Amniotic stem cell (primary cell): Measurements from ENCODE around the gene STPG4.
A peak's percentile ranks its signal among the peaks of the same experiment; 100 is the strongest.

Experiments used
- DNase-seq: peaks from one replicate; lab custom pipeline; 2025; lab: John Stamatoyannopoulos, UW

Gene STPG4

DNA sequence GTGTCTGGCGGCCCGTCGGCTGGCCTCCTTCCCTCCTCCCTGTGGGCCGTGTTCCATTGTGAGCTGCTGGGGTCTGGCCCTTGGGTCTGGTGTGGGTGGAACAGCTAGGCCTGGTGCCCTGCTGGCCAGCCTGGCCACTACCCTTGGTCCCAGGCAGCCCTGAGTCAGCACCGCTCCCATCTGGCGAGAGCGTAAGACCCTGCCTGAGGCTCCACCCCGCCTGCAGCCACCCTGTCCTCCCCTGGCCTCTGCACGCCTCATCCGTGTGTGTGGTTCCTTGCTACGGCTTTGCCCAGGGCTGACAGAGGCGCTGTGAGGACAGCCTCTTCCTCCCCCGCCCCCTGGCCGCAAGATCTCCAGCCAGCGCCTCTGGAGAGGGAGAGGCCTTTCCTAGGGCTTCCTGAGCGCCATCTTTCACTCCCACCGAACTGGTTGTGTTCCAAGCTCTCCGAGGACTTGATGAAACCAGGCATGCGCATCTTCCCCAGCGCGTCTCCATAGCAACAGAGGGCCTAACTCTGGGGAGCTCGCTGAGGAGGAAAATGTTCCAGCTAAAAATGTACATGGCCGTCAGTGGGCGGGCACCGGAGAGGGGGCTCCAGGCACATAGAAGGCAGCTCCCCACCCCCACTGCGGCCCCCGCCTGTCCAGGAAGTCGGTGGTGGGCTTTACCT, 83.0 kb downstream of the STPG4 start:
- no peak for DNase-seq

DNA sequence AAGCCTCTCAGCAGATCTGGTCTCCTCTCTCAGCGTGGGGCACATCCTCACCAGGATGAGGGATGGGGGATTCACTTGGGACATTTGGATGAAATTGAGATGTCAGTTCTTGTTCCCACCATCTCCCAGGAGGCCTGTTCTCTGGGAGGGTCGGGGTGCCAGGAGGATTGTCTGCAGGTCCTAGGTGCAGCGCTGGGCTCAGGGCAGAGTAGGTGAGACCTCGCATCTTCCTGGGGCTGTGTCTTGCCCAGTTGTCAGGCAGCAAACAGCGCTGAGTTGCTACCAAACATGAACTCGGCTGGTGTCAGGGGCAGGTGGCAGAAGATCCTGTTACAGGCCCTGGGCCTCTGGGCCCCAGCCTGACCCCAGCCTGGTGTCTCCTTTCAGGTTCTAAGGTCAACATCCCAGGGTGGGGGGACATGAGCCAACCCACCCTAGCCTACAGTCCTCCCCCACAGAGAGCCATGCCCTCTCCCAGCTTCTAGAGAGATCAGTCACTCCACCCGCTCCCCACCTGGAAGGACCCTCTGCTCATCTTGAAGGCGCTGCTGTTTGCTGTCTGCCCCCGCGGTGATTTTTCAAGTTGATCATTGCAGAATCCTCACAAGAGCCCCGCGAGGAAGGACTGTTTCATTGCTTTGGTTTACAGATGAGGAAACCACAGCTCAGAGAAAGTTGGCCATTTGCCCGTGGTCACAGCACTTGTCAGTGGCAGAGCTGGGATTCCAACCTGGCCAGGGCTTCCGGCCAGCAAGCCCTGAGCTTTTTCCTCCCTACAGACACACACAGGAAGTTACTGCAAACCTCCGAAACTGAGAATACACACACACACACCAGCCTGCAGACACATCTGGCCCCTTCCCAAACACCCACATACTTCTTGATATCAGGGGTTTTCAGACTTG, 83.9 kb downstream of the STPG4 start:
- no peak for DNase-seq

DNA sequence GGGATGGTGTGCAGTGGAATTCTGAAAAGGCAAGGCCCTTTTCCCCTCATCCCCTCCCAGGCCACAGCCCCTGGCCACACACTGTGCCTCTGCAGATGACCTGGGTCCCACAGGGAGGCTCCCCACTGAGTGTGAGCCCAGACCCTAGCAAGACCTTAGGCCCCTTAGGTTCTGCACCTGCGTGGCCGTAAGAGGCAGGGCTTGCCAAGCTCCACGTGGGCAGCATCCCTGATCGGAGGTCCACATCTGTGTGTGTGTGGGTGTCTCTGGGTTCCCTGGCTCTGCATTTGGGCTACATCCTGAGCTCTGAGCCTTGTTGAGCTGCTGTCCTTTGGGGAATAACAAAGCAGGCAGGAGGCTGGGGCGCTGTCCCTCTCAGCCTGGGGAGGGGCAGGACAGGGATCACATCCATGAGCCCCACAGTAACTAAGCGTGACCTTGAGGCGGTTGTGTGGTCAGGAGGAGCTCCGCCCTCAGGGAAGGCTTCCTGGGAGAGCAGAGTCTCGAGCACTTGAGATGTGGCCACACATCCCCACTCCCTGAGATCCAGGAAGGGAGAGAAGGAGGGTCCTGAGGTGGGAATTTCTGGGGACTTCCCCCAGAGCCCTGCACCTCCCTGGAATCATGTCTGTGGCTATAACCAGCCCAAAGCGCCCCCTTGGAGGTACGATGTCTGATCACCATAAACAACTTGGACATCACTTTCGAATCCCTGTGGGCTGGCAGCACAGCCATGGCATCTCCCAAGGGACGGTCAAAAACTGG, 84.8 kb downstream of the STPG4 start:
- DNase-seq, result no peak

DNA sequence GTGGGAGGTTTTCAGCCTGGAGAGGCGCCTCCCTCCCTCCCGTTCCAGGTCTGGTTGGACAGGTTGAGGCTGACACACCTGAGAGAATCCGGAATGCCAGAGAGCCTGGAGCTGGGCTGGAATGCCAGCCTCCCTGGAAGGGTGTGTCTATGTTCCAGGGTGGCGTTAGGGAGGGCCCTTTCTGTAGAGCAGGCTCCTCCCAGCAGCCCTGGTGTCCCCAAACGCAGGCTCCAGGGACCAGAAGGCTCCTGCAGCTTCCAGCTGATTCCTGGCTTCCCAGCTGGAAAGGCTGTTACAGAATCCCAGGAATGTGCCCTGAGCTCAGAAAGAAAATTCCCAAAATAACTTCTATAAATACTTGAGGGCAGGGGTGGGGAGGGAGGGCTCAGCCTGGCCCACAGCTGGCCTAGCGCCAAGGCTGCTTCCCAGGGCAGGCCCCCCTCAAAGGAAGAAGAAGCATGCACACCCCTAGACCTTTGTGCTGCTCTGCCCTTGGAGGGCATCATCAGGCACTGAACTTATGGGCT, 85.4 kb downstream of the STPG4 start:
- no peak for DNase-seq

DNA sequence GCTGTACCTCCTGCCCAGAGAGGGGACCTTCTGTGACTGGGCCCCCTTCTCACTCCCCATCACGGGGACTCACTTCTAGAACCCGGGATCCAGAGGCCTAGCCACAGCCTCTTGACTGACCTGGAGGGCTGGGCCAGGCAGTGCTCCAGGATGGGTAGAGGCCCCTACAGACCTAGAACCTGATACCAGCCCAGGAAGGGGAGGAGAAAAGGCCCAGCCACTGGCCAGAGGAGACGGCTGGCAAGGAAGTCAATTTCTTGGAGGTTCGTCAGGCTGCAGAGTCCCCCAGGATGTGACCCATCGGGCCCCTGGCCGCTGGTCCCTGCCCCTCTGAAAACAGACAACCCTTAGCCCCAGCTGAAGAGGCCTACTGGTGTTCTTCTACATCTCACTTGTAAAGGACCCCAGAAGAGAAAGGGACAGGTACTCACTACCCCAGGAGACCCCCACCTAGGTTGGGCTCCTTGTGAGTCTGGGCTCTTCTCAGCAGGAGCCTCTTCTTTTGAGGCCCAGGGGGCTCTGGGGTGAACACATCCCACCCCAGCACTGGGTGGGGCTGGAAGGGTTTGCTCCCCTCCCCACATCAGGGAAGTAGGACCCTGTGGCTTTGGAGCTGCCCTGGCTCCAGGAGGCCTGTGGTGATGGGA, 86.0 kb downstream of the STPG4 start:
- DNase-seq, result no peak

DNA sequence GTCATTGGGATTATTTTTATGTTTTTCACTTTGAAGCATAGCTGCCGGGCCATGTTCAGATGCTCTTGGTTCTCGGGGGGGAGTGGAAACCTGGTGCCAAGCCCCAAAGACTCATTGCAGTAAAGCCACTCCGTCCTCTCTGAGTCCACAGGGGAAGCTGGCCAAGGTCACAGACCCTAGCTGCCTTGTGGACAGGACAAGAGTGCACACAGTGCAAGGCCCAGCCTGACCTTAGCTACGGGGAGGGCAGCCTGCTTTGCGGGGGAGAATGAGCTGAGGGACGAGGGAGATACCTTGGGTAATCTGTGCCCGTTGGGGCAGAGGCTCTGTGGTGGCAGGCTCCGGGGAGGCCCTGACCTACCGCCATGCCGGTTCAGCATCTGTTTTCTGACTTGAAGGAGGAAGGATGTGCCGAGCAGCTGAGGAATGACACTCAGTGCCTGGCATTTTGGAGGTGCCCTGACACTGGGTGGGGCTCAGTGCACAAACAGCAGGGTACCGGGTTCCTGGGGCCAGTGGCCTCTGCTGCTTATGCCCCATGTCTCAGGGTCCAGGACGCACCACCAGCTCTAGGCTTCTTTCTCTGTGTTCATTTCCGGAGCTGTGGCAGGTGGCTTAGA, 87.2 kb downstream of the STPG4 start:
- no peak for DNase-seq

DNA sequence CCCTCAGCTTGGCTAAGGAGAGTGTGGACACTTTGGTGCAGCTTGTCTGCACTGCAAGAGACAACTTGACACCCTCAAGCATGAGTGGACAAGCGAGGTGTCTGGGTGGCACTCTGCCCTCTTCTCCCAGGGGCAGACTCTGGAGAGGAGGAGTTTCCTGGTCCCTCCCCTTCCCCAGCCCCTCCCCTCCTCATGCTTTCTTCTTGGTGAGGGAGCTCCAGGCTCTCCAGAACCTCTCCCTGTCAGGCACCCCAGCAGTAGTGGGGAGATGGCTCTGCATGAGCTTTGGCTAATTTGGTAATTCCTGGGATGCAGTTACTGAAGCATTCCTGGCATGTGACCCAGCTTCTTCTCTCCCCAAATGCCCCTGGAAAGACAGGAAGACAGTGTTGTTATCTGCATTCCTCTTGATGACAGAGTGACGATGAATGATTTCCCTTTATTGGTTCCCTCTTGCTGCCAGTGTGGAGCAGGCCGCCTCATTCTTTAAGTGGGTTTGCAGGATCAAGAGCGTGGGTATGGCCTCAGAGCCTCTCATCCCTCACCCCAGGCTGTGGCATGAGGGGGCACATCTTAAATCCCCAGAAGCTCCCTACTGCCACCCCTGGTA, 89.2 kb downstream of the STPG4 start:
- peak; percentile 63 for DNase-seq

DNA sequence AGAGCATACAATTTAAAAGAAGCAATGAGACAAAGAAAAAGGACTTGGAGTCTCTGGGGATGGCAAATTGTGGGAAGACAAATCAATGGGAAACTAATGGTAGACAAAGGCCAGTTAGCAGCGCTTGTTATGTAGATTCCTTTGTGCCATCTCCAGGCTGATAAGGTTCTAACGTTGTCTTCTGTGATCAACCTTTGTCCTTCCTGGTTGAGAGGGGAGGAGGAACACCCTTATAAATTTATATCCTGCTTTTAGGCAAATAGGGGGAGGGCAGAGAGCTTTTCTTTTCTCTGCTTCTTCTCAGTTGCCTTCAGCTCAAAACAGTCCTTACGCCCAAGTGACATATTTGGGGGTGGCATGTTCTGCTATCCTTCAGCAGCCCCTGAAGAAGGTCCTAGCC, 89.8 kb downstream of the STPG4 start:
- DNase-seq, result no peak

DNA sequence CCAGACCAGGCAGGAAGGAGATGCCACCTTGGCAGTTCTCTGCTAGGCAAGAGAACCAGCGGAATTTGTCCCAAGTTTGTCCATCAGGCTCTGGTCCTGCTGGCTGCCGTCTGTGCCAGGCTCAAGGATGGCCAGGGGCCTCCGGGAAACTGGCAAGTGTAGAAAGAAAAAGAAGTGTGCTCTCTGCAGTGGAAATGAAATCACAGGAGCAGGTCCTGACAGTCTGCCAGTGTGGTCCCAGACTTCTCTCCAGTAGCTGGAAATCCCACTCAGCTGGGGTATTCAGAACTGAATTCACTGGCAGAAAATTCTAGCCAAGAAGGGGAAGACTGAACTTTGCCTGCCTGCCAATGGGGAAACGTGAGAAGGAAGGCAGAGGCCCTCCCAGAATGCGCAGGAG, 91.0 kb downstream of the STPG4 start:
- no peak for DNase-seq

DNA sequence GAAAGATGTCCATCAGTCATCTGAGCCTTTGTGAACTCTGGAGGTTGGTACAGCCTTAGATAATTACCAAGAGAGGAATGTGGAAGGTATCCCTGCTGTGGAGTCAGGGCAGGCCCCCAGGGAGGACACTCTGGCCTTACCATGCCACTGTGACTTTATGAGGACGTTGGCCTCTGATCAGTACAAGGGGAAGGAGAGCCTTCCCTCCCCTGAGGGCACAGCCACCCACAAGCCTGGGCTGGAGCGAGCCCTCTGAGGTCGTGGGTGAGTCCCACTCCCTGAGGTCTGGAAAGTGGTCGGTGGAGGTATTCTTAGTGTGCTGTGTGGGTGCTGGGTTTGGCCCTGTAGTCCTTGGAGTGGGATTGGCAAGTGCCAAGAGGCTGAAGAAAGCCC, 91.6 kb downstream of the STPG4 start:
- no peak for DNase-seq

DNA sequence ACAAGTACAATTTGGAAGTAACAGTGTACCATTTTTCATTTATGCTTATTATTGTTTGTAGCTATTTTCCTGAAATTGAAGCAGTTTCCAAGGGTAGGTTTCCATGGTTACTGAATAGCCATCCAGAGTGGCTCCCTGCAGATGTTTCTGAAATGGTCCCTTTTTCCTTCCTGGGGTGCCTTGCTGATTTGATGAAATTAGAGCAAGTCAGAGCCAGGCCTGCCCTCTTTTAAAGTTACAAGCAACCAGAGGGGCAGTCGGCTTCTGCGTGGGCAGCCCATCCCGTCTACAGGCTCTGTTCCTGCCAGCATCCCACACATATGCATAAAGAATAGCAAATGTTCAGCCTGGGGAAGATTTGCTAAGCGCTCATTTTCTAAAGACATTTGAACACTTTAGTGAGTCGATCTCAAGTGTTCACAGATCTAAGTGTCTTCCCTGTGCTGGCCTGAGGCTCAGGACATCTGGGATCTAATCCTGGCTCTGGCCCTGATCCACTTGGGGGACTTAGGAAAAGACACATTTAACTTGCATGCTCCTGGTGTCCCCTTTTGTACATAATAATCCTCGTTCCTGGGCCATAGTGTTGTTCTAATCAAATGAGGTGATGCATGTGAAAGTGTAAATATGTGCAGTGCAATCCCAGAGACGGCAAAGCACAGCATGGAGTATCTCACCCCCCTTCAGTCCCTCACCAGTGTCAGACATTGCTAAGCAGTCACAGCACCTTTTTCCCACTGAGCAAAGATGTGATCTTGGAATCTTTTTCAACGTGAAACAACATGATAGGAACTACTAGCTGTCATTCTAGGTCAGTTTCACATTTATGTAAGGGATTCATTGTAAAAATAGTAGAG, 92.2 kb downstream of the STPG4 start:
- DNase-seq, result no peak

DNA sequence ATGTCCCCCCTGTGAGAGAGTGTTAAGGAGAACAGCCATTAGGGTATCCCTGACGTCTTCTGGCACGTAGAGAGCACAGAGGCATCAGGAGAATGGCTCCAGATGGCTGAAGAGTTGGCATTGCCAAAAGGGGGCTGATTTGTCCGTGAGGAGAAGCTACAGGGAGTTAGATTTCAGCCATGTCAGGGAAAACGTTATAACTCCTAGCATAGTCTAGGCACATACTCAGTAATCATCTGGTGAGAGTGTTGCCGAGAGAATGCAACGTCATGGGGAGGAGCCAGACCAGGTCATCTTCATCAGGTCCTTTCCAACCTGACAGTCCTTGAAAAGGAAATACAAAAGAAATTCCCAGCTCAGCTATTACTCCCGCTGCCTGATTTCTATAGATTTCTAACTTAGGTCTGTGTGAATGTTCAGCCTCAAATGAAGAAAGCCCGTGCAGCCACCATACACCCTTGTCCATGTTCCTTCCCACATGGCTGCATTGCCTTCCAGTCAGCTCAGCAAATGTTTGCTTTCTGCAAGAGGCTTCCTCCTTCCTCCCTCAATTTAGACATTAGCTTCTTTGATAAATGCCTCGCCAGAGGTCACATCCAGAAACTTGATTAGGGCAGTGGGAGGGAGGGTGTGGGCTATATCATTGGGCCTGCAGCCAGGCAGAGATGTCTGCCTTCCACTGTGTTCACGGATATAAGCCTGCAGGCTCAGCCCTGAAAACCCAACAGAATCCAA, 93.0 kb downstream of the STPG4 start:
- no peak for DNase-seq

DNA sequence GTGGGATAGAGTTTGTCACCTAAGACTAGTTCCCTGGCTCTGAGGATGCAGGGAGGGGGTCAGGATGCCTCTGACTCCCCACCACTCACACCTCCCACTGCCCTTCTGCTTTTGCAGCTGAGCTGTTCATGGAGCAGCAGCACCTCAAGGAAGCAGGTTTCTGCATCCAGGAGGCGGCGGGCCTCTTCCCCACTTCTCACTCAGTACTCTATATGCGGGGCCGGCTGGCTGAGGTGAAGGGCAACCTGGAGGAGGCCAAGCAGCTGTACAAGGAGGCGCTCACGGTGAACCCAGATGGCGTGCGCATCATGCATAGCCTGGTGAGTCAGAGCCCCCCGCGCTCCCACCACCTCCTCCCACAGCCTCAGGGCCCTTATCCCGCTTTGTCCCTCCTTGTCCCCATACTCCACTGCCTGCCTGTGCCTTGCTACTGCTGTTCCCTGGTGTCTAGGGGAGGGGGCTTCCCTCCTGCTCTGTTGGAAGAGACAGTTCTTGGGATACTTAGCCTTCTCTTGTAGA, 94.4 kb downstream of the STPG4 start:
- DNase-seq, result no peak

DNA sequence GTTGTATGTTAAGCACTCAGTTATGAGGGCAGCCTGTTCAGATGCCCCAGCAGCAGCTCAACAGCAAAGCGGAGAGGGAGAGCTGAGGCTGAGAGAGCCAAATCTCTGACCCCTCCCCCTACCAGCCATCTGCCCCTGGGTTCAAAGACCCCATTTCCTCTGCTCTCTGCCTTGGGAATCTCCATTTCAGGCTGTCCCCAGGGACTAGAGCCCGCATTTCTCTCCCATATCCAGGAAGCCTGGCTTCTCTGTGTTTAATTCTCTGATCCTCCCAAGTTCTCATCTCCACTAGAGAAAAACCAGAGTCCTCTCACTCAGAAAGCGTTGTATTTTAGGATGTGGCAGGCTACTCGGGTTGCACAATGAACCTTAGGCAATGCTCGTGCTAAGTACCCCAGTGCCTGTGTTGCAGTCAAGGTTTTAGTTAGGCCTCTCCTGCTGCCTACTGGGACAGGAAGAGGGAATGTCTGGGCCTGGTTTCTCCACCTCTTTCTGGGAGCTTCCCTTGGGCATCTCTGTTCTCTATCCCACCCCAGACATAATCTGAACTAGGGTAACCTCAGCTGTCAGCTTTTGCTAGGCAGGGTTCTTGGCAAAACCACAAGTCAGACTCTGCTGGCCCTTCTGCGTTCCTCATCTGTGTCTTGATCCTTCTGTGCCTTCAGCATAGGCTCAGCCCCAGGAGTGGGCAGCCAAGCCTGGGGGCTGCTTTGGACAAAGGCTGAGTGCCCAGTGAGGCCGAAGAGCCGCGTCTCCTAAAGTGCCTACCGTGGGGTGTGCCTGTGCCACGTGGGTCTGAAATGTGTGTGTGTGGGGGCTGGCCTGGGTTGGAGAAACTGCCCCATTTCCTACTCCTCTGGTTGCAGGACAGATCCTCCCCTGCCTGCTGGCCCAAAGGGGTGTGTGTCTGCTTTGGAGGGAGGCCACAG, 96.8 kb downstream of the STPG4 start:
- no peak for DNase-seq

DNA sequence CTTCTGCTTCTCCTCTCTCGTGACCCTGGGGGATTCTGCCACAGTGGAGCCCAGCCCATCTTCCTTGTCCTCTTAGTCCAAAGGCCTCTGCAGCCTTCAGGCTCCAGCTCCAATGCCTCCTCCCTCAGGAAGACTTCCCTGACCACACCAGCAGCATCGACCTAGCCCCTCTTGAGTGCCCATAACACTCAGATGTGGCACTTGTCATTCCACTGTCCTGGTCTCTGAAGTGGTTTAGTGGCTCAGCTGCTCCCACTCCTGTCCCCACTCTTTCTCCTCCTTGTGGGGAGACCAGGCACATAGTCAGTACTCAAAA, 97.5 kb downstream of the STPG4 start:
- no peak for DNase-seq

DNA sequence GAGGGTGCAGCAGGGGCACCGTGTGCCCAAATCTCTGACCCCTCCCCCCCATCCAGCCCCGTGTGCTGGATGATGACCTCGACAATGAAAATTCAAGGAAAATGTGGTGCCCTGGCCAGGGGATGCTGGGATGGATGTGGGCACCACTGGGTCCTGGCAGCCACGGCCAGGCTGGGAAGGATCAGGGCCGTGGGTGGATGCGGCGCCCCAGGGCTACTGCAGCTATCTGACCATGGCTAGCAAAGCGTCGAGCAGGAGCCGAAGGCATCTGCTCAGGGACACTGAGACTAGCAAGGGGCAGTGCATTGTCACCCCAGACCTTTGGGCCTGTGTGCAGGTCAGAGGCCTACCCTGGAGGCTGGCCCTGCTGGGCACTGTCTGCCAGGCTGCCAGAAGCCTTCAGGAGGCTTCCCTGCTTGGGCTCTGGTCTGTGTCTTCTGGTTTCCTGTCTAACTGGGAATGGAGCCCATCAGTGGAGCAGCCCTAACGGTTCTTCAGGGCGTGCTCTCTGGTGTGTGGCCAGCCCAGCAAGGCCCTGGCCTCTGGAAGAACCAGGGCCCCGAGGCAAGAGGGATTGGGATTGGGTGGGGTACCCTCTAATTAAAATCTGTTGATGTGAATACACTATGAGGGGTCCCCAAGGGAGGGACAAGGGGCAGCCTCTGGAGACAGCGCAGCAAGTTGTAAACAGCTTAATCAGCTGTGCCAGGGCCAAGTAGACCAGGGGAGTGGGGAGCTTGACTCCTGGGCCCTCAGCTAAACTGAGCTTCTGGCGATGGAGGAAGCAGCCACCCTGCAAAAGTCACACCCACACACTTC, 98.0 kb downstream of the STPG4 start:
- DNase-seq, result no peak

DNA sequence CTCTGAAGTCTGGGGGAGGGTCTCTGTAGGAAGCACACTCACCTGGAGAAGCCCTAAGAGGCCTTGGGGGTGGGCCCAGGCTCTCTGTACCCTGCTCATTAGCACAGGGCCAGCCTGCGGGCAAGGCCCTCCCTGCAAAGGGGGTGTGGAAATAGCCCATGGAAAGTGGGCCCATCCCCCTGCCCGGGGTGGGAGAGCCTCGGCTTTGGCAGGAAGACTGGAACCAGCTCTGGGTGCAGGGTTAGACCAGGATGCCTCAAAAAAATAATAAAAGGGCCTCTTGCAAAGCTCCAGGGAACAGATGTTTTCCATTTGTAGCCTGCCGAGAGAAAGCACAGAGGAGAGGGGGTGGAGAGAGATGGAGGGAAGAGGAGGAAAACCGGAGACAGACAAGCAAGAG, 98.7 kb downstream of the STPG4 start:
- peak; percentile 18 for DNase-seq
